Activated T-cell treated with anti-CD3 and anti-CD28 coated beads, Interleukin-2, amount 50 U/mL, for 72 hours (primary cell): Measurements from ENCODE around the gene CISD3. TPM values are rescaled to one million over a fixed set of nuclear protein-coding genes. Genes with fewer than 3 reads are reported as not detected.

ENCODE experiments used
- ATAC-seq, 2 donors: fragments of 150-1000 bp; cut with Tn5 transposase; replicated peaks in 1 of 2; 2 replicates each; pipeline ENCODE4 v1.10.0; 2021; ENCODE audit warnings: moderate library complexity in 2 of 2, mild to moderate bottlenecking in 1 of 2
- DNase-seq, 2 donors: peaks; one replicate each; pipeline ENCODE4 v3.0.0; 2021 to 2022; ENCODE audit warnings: mixed read lengths in 1 of 2
- H3K27ac Mint-ChIP-seq: one replicate; pipeline ENCODE4 v1.8.0; 2022; ENCODE audit warnings: mild to moderate bottlenecking, moderate library complexity, mixed read lengths
- H3K27me3 Mint-ChIP-seq: one replicate; pipeline ENCODE4 v1.8.0; 2022; ENCODE audit warnings: low read depth, mixed read lengths
- H3K36me3 Mint-ChIP-seq, 2 donors: one replicate each; pipeline ENCODE4 v1.8.0; 2022; ENCODE audit warnings: mixed read lengths in 2 of 2, mild to moderate bottlenecking in 1 of 2; ENCODE audit not compliant: insufficient read depth in 2 of 2
- H3K4me1 Mint-ChIP-seq: one replicate; pipeline ENCODE4 v1.8.0; 2022; ENCODE audit warnings: low read depth, mixed read lengths
- H3K4me3 Mint-ChIP-seq, 2 donors: one replicate each; pipeline ENCODE4 v1.8.0; 2022; ENCODE audit warnings: mild to moderate bottlenecking in 2 of 2, mixed read lengths in 2 of 2, moderate library complexity in 2 of 2
- H3K9me3 Mint-ChIP-seq, 2 donors: one replicate each; pipeline ENCODE4 v1.8.0; 2022; ENCODE audit warnings: mixed read lengths in 2 of 2
- total RNA-seq, 2 donors: library from RNA; stranded (reverse); gene quantifications; one replicate each; pipeline ENCODE4 v1.2.3, GENCODE V29; 2022

Gene CISD3
- total RNA-seq, 2 donors from 2014 or later: 25.5 to 27.8 TPM

- Mint-ChIP-seq H3K4me3 (peak within 1 kb of the TSS; percentile 88 to 98), H3K36me3 (peaks cover 15 to 23% of the 10 kb centered on the region in 2 donors), H3K27ac (peak within 1 kb of the TSS; percentile 93), H3K27me3 (peaks cover 21% of the 10 kb centered on the region), H3K4me1 (peaks cover 51% of the 10 kb centered on the region), H3K9me3 (no peaks in the 10 kb centered on the region)
- ATAC-seq (peak; percentile 87 to 90), DNase-seq (peak; percentile 95 to 98)
These were observed 22.3 kb downstream of the CISD3 start, which contains the start of gene PSMB3 for GRCh38 chr17:38752308-38753070. Gene PSMB3, plus strand, starts transcription at chr17:38752741. Its CDS starts 86 bp downstream, at chr17:38752827.

- peaks cover 21% of the 10 kb centered on the region for H3K27me3 Mint-ChIP-seq
- H3K27ac Mint-ChIP-seq: peak overlapping the region; percentile 93
- peaks cover 51% of the 10 kb centered on the region for H3K4me1 Mint-ChIP-seq
- no peak for DNase-seq
- H3K9me3 Mint-ChIP-seq: no peaks in the 10 kb centered on the region
- H3K4me3 Mint-ChIP-seq: peak overlapping the region; percentile 88 to 98
- no peak for ATAC-seq
- peaks cover 13 to 23% of the 10 kb centered on the region in 2 donors for H3K36me3 Mint-ChIP-seq
These were observed 22.9 kb downstream of the CISD3 start for GRCh38 chr17:38753071-38753506.

GRCh38 chr17:38761612-38762011 is 31.5 kb downstream of the CISD3 start:
- Mint-ChIP-seq H3K27ac (peak overlapping the region; percentile 2), H3K36me3 (peaks cover 9 to 20% of the 10 kb centered on the region in 2 donors), H3K4me1 (no peaks in the 10 kb centered on the region), H3K4me3 (no peak overlapping the region), H3K27me3 (no peaks in the 10 kb centered on the region), H3K9me3 (no peaks in the 10 kb centered on the region)
- DNase-seq: peak; percentile 36 to 44
- peak; percentile 40 to 42 for ATAC-seq

DNA sequence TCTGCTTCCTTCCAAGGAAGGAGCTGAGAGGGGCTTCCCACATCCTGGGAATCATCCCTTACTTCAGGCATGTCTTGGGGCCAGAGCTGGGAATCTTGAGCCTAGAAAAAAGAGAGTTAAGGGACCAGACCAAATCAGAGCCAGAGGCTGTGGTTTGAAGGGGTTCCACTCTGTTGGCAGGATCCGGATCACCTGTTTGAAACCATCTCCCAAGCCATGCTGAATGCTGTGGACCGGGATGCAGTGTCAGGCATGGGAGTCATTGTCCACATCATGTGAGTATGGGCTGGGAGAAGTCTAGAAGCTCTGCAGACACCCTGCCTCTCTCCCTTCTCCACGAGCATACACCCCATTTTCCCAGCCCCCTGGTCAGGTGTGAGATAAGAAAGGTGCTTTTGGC is 32.1 kb downstream of the CISD3 start:
- Mint-ChIP-seq H3K36me3 (peaks cover 9 to 22% of the 10 kb centered on the region in 2 donors), H3K27ac (no peak overlapping the region), H3K9me3 (no peaks in the 10 kb centered on the region)

DNA sequence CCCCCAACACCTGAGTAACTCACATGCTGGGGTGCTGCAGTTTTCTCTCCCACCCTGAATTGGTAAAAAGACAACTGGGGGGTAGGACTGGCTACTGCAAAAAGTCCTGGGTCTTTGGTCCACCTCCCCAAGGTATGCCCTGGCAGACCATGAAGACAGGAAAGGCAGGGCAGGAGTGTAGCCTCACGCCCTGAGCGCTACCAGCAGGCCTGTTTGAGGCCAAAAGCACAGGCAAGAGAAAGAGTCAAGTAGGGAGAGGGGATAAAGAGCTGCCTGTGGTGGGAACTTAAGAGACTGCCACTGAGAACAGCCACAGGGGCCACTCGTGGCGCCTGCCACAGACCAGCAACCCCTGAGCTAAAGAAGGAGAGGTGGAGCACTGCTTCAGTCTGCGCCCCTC is 36.2 kb downstream of the CISD3 start:
- peaks cover 11 to 17% of the 10 kb centered on the region in 2 donors for H3K36me3 Mint-ChIP-seq
- DNase-seq: no peak
- H3K27ac Mint-ChIP-seq: no peak overlapping the region
- no peak for ATAC-seq
- no peaks in the 10 kb centered on the region for H3K9me3 Mint-ChIP-seq
- no peaks in the 10 kb centered on the region for H3K4me1 Mint-ChIP-seq
- H3K27me3 Mint-ChIP-seq: no peaks in the 10 kb centered on the region
- H3K4me3 Mint-ChIP-seq: no peak overlapping the region

More for the DNA sequence above, 32.1 kb downstream of the CISD3 start:
- no peak for ATAC-seq
- no peaks in the 10 kb centered on the region for H3K27me3 Mint-ChIP-seq
- no peak for DNase-seq
- no peaks in the 10 kb centered on the region for H3K4me1 Mint-ChIP-seq
- no peak overlapping the region for H3K4me3 Mint-ChIP-seq

DNA sequence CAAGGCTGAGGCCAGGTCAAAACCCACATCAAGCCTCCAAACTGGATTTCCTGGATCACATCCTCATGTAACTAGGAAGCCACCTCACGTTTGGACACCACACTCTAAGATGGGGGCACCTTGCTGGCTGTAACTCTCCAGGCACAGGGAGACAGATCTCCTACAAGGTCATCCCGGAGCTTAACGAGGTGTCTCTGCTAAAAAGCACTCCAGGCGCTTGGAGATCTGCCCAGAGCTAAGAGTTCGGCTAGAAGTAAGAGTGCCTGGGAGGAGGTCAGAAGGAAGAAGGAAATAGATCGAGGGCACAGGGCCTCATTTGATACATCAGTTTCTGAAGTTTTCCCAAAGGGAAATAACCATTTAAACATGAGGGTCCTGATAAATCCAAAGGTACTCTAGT is 38.3 kb downstream of the CISD3 start:
- Mint-ChIP-seq H3K36me3 (peaks cover 6 to 17% of the 10 kb centered on the region in 2 donors), H3K9me3 (no peaks in the 10 kb centered on the region), H3K27ac (no peak overlapping the region), H3K27me3 (no peaks in the 10 kb centered on the region), H3K4me1 (no peaks in the 10 kb centered on the region), H3K4me3 (no peak overlapping the region)
- DNase-seq: no peak
- ATAC-seq: no peak

- DNase-seq (no peak), ATAC-seq (no peak)
- H3K27me3 Mint-ChIP-seq: no peaks in the 10 kb centered on the region
- no peaks in the 10 kb centered on the region for H3K4me1 Mint-ChIP-seq
- peaks cover 2 to 6% of the 10 kb centered on the region in 2 donors for H3K36me3 Mint-ChIP-seq
- H3K27ac Mint-ChIP-seq: no peak overlapping the region
- no peak overlapping the region for H3K4me3 Mint-ChIP-seq
- H3K9me3 Mint-ChIP-seq: no peaks in the 10 kb centered on the region
These were observed 43.1 kb downstream of the CISD3 start for GRCh38 chr17:38773258-38773657.

- Mint-ChIP-seq H3K27ac (no peak overlapping the region), H3K27me3 (no peaks in the 10 kb centered on the region), H3K4me3 (no peak overlapping the region), H3K4me1 (no peaks in the 10 kb centered on the region), H3K9me3 (no peaks in the 10 kb centered on the region), H3K36me3 (peaks cover 5 to 9% of the 10 kb centered on the region in 2 donors)
- ATAC-seq (no peak), DNase-seq (no peak)
These were observed 47.6 kb downstream of the CISD3 start for GRCh38 chr17:38777641-38778250.

DNA sequence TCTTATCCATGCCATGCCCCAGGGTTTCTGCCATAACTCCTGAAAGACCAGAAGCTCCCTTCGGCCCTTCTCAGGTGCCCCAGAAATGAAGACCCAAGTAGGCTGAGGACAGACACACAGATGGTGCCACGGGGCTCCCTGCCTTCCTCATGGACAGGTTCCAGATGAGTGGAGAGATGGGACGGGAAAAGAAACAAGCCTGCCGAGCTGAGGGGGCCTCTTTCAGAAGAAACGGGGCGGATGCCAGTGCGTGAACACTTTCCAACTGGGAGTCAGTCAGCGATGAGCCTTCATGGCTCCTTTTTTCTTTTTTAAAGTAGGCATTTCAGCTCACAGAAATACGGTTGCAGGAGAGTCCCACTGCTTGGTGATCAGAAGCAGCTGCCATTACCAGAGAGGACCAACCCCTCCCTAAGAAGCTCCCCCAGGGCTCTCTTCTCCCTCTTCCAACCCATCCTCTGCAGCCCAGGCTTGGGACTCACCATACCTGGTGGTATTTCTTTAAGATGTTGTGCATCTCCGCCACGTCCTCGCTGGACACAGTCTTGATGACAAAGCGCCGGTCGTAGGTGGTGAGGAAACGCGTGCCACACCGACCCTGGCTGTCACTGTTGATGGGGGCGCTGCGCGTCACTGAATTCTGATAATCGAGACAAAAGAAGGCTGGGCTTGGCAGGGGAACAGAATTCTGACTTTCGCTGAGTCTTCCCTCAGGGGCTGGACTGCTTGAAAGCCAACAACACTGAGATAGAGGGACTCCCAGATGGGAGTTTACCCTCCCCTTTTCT is 50.0 kb downstream of the CISD3 start:
- H3K9me3 Mint-ChIP-seq: no peaks in the 10 kb centered on the region
- H3K27ac Mint-ChIP-seq: no peak overlapping the region
- H3K36me3 Mint-ChIP-seq: peaks cover 5 to 6% of the 10 kb centered on the region in 2 donors
- no peaks in the 10 kb centered on the region for H3K27me3 Mint-ChIP-seq
- H3K4me3 Mint-ChIP-seq: no peak overlapping the region
- H3K4me1 Mint-ChIP-seq: no peaks in the 10 kb centered on the region
- ATAC-seq (no peak), DNase-seq (no peak)

DNA sequence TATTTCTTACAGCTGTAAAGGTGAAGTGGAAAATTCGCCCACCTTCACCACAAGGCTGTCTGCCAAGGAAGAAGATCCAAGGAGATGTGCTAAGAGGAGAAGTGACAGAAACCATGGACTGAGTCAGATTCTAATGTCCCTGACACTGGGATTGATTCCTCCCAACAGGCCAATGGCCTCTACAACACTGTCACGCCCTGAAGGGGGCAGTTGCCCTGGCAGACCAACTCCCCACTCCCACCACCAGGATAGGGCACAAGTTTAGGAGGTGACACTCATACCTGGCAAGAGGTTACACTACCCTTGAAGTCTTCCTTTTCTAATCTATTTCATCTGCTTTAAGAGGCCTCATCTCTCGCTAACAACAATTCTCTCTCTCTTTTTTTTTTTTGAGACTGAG is 53.1 kb downstream of the CISD3 start:
- no peaks in the 10 kb centered on the region for H3K4me1 Mint-ChIP-seq
- ATAC-seq (no peak), DNase-seq (no peak)
- H3K9me3 Mint-ChIP-seq: no peaks in the 10 kb centered on the region
- no peak overlapping the region for H3K27ac Mint-ChIP-seq
- no peak overlapping the region for H3K4me3 Mint-ChIP-seq
- H3K36me3 Mint-ChIP-seq: peaks cover 5 to 10% of the 10 kb centered on the region in 2 donors
- H3K27me3 Mint-ChIP-seq: no peaks in the 10 kb centered on the region
